ENCODE measurements around the gene NEDD8.

DNA sequence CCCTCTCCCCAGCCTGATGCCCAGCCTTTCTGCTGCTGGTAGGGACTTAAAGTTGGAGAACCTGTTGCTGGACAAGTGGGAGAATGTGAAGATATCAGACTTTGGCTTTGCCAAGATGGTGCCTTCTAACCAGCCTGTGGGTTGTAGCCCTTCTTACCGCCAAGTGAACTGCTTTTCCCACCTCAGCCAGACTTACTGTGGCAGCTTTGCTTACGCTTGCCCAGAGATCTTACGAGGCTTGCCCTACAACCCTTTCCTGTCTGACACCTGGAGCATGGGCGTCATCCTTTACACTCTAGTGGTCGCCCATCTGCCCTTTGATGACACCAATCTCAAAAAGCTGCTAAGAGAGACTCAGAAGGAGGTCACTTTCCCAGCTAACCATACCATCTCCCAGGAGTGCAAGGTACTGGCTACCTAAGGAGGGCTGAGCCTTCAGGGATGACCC lies 25.0 kb downstream of the NEDD8 start:
- TF ChIP-seq EP300 (IDR thresholded peaks at IDR 0.05; ENCODE audit: borderline replicate concordance) (no peak), CEBPB (IDR thresholded peaks at IDR 0.05) (no peak), RAD21 (IDR thresholded peaks at IDR 0.05; ENCODE audit: low read depth) (no peak), TAF1 (IDR thresholded peaks at IDR 0.05; ENCODE audit: low read depth) (no peak), YY1 (IDR thresholded peaks at IDR 0.05; ENCODE audit: low read depth) (no peak), NFIC (IDR thresholded peaks at IDR 0.05) (no peak), CREB1 (IDR thresholded peaks at IDR 0.05; ENCODE audit: low read depth) (no peak), TCF12 (IDR thresholded peaks at IDR 0.05; ENCODE audit: low read depth) (no peak), ZBTB7A (IDR thresholded peaks at IDR 0.05; ENCODE audit: low read depth) (no peak), TEAD4 (IDR thresholded peaks at IDR 0.05) (no peak), EGR1 (IDR thresholded peaks at IDR 0.05) (no peak)
- TF ChIP-seq, protein P1, sequence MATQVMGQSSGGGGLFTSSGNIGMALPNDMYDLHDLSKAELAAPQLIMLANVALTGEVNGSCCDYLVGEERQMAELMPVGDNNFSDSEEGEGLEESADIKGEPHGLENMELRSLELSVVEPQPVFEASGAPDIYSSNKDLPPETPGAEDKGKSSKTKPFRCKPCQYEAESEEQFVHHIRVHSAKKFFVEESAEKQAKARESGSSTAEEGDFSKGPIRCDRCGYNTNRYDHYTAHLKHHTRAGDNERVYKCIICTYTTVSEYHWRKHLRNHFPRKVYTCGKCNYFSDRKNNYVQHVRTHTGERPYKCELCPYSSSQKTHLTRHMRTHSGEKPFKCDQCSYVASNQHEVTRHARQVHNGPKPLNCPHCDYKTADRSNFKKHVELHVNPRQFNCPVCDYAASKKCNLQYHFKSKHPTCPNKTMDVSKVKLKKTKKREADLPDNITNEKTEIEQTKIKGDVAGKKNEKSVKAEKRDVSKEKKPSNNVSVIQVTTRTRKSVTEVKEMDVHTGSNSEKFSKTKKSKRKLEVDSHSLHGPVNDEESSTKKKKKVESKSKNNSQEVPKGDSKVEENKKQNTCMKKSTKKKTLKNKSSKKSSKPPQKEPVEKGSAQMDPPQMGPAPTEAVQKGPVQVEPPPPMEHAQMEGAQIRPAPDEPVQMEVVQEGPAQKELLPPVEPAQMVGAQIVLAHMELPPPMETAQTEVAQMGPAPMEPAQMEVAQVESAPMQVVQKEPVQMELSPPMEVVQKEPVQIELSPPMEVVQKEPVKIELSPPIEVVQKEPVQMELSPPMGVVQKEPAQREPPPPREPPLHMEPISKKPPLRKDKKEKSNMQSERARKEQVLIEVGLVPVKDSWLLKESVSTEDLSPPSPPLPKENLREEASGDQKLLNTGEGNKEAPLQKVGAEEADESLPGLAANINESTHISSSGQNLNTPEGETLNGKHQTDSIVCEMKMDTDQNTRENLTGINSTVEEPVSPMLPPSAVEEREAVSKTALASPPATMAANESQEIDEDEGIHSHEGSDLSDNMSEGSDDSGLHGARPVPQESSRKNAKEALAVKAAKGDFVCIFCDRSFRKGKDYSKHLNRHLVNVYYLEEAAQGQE (IDR thresholded peaks at IDR 0.05; ENCODE audit: low read depth) = no peak
- TF ChIP-seq, protein P2, sequence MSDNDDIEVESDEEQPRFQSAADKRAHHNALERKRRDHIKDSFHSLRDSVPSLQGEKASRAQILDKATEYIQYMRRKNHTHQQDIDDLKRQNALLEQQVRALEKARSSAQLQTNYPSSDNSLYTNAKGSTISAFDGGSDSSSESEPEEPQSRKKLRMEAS (IDR thresholded peaks at IDR 0.05) = no peak

Data from Ishikawa (cell line).